Stomach (tissue), 9 donors: ENCODE measurements around the gene CTIF. TPM values are rescaled to one million over a fixed set of nuclear protein-coding genes. Genes with fewer than 3 reads are reported as not detected.

ENCODE experiments used
- DNase-seq, 2 donors: peaks; one replicate each; pipeline versions ENCODE4 v3.0.0 to v3.0.0-alpha.2; 2013 to 2019
- H3K27ac ChIP-seq, 5 donors: fragments of 200-600 bp in 4 of 5; sonication (generic) in 4 of 5; one replicate each; pipeline ENCODE4 v1.5.1; 2013 to 2019; ENCODE audit warnings: mild to moderate bottlenecking in 1 of 5, moderate library complexity in 1 of 5
- H3K27me3 ChIP-seq, 3 donors: fragments of 200-600 bp; sonication (generic); one replicate each; pipeline ENCODE4 v1.5.1; 2017 to 2019; ENCODE audit warnings: mixed run types in 1 of 3
- H3K36me3 ChIP-seq, 4 donors: fragments of 200-600 bp; sonication (generic); 1 replicate in 3 of 4; 2 replicates in 1 of 4; pipeline ENCODE4 v1.5.1; 2016 to 2019
- H3K4me1 ChIP-seq, 4 donors: fragments of 200-600 bp; sonication (generic); one replicate each; pipeline ENCODE4 v1.5.1; 2016 to 2019
- H3K4me3 ChIP-seq, 4 donors: fragments of 200-600 bp; sonication (generic) in 3 of 4; one replicate each; pipeline ENCODE4 v1.5.1; 2016 to 2019; ENCODE audit warnings: mild to moderate bottlenecking in 1 of 4
- H3K9me3 ChIP-seq, 4 donors: fragments of 200-600 bp; sonication (generic); one replicate each; pipeline ENCODE4 v1.5.1; 2016 to 2019
- EP300 ChIP-seq: sonication (generic); formaldehyde crosslinking; IDR thresholded peaks from one replicate; pipeline ENCODE4 v1.6.1; 2017; ENCODE audit warnings: antibody characterized with exemption
- POLR2A ChIP-seq, 4 donors: fragments of 450-650 bp; IDR thresholded peaks; one replicate each; pipeline ENCODE4 v1.6.1; 2016; ENCODE audit warnings: antibody characterized with exemption in 4 of 4, control low read depth in 2 of 4, mild to moderate bottlenecking in 1 of 4, moderate library complexity in 1 of 4
- POLR2AphosphoS5 ChIP-seq, 3 donors: sonication (generic); formaldehyde crosslinking; IDR thresholded peaks; one replicate each; pipeline ENCODE4 v1.6.1; 2016; ENCODE audit warnings: antibody characterized with exemption in 3 of 3
- WGBS, 5 donors: extraction: QIAGEN DNeasy Blood & Tissue Kit in 3 of 5; methylation state at CpG; one replicate each; pipeline versions ENCODE4 v1.1.5 to v1.1.7; 2013 to 2018; 5-methylcytosine and 5-hydroxymethylcytosine counted together
- intact Hi-C: fragments of 100-400 bp; cut with DNase I; formaldehyde crosslinking; loops from one replicate; pipeline ENCODE4 v1.15.1; 2023; ENCODE audit warnings: low total_unique reads
- polyA plus RNA-seq, 3 donors: library from polyadenylated mRNA; stranded (reverse); fragments of 200-250 nt; gene quantifications; one replicate each; pipeline ENCODE4 v1.2.3, GENCODE V29; 2013
- total RNA-seq, 5 donors: library from RNA; depleted of rRNA; stranded (reverse); fragments of >200 nt; gene quantifications; one replicate each; pipeline versions ENCODE4 v1.1.0 to v1.2.3, GENCODE V29; 2014 to 2016
- TF ChIP-seq, protein P1 (sequence below), 7 experiments: fragments of 450-650 bp in 4 of 7; fragments of 200-600 bp in 3 of 7; sonication (generic) in 3 of 7; IDR thresholded peaks; one replicate each; pipeline ENCODE4 v1.5.1; 2016 to 2019; ENCODE audit warnings: antibody characterized with exemption in 7 of 7, control low read depth in 2 of 7, mild to moderate bottlenecking in 1 of 7
- donor health status: healthy with polysubstance abuse.
- donor health status: Bipolar disorder and iron deficiency.
- donor health status: healthy.

CTIF gene
- total and polyA plus RNA-seq, 8 donors: 16.3 to 105 (median 30.3) TPM

DNA sequence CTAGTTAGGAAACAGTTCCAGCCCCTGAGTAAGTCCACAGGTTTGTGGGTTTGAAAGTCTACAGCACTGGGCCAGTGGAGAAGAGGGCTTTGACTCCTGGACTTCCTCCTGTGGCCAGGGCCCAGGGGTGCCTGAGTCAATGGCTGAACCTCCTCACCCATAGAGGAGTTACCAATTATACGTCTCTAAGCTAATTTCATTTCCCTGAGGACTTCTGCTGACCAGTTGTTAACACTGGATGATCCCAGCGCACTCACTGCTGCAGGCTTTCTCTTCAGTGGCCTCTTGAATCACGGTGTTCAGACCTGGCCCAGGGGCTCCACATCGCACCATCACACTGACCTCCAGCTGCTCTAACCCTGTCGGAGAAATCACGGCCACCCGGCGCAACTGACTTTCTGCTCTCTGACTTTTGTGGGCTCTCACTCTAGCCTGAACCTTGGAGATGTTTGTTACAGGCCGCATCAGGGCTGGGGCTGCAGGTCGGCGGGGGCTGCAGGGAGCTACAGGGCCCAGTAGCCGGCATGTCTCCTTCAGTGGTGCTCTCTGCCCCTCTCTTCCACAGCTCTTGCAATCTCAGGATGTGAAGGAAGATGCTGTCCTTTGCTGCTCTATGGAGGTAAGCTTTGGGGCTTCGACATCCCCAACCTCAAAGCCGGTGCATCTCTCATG is 318.3 kb downstream of the CTIF start:
- Histone ChIP-seq H3K36me3 (peaks cover 0 to 28% (median 12%) of the 10 kb centered on the region in 4 donors), H3K27me3 (no peaks in the 10 kb centered on the region), H3K27ac (no peak overlapping the region), H3K4me3 (no peak overlapping the region), H3K9me3 (no peaks in the 10 kb centered on the region), H3K4me1 (peaks cover 0 to 6% (median 2%) of the 10 kb centered on the region in 4 donors)
- 96 to 100% (median 96%) methylated on average over 13 to 14 of the region's 14 CpGs for WGBS, 5 donors
- no peak for TF ChIP-seq EP300
- TF ChIP-seq POLR2A (IDR thresholded peaks at IDR 0.05): no peak
- TF ChIP-seq POLR2AphosphoS5 (IDR thresholded peaks at IDR 0.05): no peak
- TF ChIP-seq, protein P1, sequence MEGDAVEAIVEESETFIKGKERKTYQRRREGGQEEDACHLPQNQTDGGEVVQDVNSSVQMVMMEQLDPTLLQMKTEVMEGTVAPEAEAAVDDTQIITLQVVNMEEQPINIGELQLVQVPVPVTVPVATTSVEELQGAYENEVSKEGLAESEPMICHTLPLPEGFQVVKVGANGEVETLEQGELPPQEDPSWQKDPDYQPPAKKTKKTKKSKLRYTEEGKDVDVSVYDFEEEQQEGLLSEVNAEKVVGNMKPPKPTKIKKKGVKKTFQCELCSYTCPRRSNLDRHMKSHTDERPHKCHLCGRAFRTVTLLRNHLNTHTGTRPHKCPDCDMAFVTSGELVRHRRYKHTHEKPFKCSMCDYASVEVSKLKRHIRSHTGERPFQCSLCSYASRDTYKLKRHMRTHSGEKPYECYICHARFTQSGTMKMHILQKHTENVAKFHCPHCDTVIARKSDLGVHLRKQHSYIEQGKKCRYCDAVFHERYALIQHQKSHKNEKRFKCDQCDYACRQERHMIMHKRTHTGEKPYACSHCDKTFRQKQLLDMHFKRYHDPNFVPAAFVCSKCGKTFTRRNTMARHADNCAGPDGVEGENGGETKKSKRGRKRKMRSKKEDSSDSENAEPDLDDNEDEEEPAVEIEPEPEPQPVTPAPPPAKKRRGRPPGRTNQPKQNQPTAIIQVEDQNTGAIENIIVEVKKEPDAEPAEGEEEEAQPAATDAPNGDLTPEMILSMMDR (IDR thresholded peaks at IDR 0.05): no peak
- DNase-seq: no peak
- intact Hi-C loops: no loop called here

DNA sequence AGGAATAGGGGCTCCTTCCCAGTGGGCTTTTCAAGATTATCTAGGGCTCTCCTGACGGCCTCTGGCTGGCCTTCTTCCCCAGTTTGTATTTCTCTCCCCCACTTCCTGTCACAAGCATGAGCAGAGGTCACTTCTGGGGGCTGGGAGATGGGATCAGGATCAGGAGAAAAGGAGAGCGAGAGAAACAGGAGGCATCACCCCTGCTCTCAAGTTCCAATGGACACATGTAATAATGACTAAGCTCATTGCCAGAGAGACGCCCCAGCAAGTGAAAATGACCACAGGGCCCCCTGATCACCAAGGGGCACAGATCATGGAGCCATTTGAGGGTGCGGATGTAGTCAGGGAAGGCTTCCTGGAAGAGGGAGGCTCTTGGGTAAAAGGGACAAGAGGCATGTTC is 319.8 kb downstream of the CTIF start:
- WGBS, 5 donors: 82 to 94% (median 90%) methylated on average over 4 of the region's 4 CpGs
- H3K4me1 ChIP-seq: peaks cover 0 to 5% (median under 1%) of the 10 kb centered on the region in 4 donors
- intact Hi-C loops: no loop called here
- no peaks in the 10 kb centered on the region for H3K9me3 ChIP-seq
- no peaks in the 10 kb centered on the region for H3K27me3 ChIP-seq
- peaks cover 0 to 30% (median 12%) of the 10 kb centered on the region in 4 donors for H3K36me3 ChIP-seq
- TF ChIP-seq POLR2A (IDR thresholded peaks at IDR 0.05) (no peak), POLR2AphosphoS5 (IDR thresholded peaks at IDR 0.05) (no peak), EP300 (no peak)
- TF ChIP-seq, protein P1 (IDR thresholded peaks at IDR 0.05): no peak
- no peak overlapping the region for H3K4me3 ChIP-seq
- no peak for DNase-seq
- no peak overlapping the region for H3K27ac ChIP-seq

DNA sequence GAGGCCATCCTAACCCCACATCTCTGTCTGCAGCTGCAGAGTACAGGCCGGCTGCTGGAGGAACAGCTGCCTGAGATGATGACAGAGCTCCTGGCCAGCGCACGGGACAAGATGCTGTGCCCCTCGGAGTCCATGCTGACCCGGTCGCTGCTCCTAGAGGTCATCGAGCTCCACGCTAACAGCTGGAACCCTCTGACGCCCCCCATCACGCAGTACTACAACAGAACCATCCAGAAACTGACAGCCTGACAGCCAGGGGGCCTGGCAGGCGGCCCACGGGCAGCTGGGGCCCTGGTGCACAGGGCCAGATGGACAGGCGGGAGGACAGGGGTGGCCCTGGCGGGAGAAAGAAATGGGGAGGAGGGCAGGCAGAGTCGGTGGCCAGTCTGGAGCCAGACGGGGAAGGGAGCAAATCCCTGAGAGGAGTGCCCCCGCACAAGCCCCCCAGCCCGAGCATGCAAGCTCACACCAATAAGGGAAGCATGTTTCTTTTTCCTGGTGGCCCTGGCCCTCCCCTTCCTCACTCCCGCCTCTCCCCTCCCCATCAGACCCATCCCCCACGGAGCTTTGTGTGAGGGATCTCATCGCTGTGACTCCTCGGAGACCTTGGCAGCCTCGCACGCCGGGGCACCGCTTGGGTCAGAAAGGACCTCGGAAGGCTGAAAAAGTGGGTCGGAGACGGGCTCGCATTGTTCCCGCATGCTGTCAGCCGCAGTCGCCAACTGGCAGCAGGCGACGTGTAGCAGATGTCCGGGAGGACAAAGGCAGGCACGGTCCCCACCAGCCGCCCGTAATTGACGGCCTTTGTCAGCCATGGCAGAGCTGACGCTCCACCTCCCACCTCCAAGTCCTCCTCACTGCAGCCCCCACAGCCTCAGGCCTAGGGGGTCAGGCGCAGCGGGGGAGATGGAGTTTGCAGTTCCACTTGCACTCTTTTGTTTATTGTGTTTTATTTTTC is 320.8 kb downstream of the CTIF start:
- peak in 1 of 2 donors; percentile 66 for DNase-seq
- H3K4me1 ChIP-seq: peaks cover 0 to 5% (median 0%) of the 10 kb centered on the region in 4 donors
- peaks cover 0 to 30% (median 12%) of the 10 kb centered on the region in 4 donors for H3K36me3 ChIP-seq
- H3K9me3 ChIP-seq: no peaks in the 10 kb centered on the region
- no peak overlapping the region for H3K4me3 ChIP-seq
- TF ChIP-seq, protein P1 (IDR thresholded peaks at IDR 0.05): no peak
- TF ChIP-seq POLR2AphosphoS5 (IDR thresholded peaks at IDR 0.05): no peak
- whole genome bisulfite sequencing, 5 donors: 75 to 88% (median 81%) methylated on average over 41 to 43 of the region's 43 CpGs
- intact Hi-C loops: no loop called here
- H3K27me3 ChIP-seq: no peaks in the 10 kb centered on the region
- H3K27ac ChIP-seq: no peak overlapping the region

DNA sequence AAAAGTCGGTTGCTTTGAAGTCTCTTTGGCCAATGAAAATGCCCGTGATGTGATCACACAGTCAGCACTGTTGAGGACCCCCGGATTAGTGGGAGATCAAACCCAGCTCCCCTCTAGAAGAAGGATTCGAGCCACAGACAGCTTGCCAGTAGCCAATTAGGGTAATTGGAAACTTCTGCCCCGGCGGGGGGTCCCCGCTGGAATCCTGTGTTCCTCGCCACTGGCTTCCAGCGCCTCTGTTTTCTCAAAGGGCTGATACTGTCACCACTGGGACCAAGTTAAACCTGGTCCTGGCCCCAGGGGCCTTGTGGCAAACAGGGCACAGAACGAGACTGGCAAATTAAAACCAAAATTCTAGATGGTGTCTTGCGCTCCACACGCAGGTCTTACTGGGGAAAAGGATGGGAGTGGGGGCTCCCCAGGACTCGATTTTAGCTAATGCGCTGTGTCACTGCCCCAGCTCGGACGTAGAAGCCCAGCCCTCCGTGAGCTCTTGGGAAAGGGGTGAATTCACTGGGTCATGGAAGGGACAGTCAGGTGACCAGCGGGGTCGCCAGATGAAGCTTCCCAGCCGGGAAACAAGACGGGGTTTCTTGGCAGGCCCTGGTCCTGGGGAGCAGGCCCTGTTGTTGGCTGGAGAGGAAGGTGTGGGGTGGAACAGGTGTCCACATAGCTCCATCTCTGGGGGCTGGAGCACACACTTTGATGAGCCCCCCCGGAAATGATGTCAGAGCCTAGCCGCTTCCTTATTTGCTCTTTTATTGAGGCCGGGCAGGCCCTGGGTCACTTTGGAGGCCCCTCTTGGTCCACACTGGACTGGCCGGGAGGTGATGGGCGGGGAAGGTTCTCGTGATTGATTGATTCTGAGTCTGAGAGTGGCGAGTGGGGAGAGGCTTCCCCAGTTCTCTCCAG is 321.7 kb downstream of the CTIF start:
- TF ChIP-seq POLR2A (IDR thresholded peaks at IDR 0.05) (no peak), EP300 (no peak), POLR2AphosphoS5 (IDR thresholded peaks at IDR 0.05) (no peak)
- TF ChIP-seq, protein P1 (IDR thresholded peaks at IDR 0.05): no peak
- intact Hi-C loops: no loop called here
- Histone ChIP-seq H3K9me3 (no peaks in the 10 kb centered on the region), H3K36me3 (peaks cover 0 to 30% (median 12%) of the 10 kb centered on the region in 4 donors), H3K27ac (no peak overlapping the region), H3K27me3 (no peaks in the 10 kb centered on the region), H3K4me1 (peaks cover 0 to 5% (median 0%) of the 10 kb centered on the region in 4 donors), H3K4me3 (no peak overlapping the region)
- no peak for DNase-seq
- WGBS, 5 donors: 90 to 92% (median 91%) methylated on average over 24 to 28 of the region's 28 CpGs
